EH (cell line): ENCODE measurements around the gene NLRP7.
"Not testable (repeated sequence)": the region's sequence is repeated elsewhere in the genome, so short reads cannot be mapped to it uniquely, and the experiment has no call there.

Experiments used
- DNase-seq: peaks from one replicate; pipeline ENCODE4 v3.0.0-alpha.2; 2015; ENCODE audit warnings: low read depth

The NLRP7 gene

DNA sequence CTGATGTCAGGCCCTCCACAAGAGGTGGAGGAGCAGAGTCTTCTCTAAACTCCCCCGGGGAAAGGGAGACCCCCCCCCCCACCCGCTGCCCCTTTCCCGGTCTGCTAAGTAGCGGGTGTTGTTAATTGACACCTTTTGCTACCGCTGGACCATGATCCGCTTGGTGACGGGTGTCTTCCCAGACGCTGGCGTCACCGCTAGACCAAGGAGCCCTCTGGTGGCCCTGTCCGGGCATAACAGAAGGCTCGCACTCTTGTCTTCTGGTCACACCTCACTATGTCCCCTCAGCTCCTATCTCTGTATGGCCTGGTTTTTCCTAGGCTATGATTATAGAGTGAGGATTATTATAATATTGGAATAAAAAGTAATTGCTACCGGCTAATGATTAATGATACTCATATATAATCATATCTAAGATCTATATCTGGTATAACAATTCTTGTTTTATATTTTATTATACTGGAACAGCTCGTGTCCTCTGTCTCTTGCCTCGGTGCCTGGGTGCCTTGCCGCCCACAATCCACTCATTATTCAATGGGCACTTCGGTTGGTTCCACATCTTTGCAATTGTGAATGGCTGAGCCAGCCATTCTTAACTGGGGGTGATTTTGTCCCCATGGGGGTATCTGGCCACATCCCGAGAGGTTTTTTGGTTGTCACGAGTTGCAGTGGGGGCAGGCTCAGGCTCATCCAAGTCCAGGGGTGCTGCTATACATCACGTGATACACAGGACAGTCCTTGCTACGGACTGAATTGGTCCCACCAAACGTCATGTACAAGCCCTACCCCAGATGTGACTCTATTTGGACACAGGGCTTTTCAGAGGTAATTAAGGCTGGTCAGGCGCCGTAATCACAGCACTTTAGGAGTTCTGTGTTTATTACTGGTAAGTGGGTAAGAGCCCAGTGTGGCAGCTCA, 27.4 kb downstream of the NLRP7 start:
- DNase-seq, result not testable (repeated sequence)

DNA sequence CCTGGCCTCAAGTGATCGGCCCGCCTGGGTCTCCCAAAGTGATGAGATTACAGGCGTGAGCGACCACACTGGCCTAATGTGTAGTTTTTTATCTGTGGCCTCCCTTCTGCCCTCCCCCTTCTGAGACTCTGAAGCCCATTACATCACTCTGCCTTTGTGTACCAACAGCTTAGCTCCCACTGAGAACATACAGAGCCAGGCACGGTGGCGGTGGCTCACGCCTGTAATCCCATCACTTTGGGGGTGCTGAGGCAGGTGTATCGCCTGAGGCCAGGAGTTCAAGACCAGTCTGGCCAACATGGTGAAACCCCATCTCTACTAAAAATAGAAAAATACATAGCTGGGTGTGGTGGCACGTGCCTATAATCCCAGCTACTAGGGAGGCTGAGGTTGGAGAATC, 28.8 kb downstream of the NLRP7 start:
- no peak for DNase-seq

DNA sequence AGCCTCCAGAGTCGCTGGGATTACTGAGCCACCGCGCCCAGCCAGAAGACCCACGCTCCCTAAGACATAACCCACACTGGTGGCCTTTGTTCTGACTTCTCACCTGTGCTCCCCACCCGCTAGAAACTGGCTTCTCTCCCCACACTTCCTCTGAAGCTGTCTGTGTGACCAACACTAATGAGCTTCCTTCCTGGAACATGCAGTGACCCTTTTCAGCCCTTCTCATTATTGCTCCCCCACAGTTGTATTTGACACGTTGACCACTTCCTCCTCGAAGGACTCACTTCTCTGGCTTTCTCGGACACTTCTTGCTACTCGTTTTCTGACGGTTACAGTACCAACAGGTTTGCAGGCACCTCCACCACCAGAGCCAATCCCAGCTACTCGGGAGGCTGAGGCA, 30.5 kb downstream of the NLRP7 start:
- no peak for DNase-seq

DNA sequence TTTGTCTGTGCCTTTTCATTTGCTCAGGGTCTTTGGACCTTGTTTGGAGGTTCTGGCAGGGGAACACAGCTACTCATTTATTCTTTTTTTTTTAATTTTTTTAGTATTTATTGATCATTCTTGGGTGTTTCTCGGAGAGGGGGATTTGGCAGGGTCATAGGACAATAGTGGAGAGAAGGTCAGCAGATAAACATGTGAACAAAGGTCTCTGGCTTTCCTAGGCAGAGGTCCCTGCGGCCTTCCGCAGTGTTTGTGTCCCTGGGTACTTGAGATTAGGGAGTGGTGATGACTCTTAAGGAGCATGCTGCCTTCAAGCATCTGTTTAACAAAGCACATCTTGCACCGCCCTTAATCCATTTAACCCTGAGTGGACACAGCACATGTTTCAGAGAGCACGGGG, 39.4 kb downstream of the NLRP7 start:
- DNase-seq, result not testable (repeated sequence)

DNA sequence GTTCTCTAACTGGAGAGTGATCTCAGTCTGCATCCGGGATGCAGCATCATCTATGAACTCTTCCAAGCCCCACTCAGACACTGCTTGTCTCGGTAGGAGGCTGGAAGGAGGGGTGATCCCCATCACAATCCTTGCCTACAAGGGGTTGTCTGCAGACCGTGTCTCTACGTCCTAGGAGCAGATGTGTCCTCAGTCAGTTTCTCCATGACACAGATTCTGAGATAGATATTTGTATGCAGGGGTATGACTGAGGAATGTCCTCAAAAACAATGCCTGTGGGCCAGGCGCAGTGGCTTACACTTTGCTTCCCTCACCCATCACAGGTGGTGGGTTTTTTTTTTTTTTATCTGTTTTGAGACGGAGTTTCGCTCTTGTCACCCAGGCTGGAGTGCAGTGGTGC, 40.5 kb downstream of the NLRP7 start:
- DNase-seq, result no peak

DNA sequence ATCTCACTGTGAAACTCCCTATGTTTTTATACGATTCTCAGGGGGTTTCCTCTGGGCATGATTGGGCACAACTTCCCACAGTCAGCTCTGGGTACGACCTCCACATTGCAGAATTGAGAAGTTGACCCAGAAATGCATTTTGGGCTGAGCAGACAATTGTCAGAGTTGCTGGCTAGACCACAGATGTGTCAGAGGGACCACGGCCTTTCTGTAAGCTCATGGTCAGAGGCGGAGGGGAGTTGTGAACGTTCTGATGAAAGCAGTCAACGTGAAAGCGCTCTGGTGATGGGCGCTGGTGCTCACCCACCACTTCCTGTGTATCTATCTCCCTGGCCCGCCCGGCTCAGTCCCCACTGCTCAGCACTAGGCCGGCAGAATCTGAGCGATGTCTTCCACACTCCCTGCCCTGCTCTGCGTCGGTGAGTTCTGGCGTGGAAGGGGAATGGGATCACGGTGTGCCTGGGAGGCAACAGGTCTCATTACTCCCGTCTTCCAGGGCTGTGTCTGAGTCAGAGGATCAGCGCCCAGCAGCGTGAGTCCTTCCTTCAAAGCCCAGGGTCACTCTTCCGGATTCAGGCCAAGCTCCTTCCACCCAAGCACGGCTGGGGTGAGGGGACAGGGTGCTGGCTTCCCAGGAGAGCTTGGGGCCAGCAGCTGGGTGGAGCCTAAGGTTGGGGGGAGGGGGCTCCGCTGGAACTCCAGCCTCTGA, 41.4 kb downstream of the NLRP7 start, which contains the start of gene NCR1:
NCR1 (plus strand) TSS at position 346 of the 709 bp plus-strand sequence; CDS start at position 386, 40 bp downstream.
- no peak for DNase-seq

DNA sequence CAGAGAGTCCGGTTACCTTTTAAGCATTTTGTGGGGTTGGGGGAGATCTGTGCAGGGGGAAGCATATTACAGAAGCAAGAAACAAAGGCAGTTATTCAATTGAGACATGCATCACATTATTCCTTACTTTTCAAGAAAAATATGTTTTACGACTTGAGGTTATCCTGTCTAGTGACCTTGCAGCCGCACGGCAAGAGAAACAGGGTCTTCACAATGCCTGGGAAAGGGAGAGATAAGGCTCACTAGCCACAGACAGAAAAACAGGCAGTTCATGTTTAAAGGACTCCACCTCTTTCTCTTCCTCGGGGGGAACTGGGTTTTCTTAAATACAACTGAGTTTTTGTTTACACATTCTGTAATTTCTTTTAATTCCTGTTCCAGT, 41.9 kb downstream of the NLRP7 start:
- no peak for DNase-seq

DNA sequence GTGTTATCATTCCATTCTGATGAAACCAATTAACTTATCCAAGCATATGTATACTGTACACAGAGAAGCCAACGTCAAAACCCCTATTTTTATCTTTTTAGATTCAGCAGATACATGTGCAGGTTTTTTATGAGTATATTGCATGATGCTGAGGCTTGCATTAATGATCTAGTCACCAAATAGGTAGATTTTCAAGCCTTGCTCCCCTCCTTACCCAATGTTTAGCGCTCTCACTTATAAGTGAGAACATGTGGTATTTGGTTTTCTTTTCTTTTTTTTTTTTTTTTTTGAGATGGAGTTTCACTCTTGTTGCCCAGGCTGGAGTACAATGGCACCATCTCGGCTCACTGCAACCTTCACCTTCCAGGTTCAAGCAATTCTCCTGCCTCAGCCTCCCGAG, 43.1 kb downstream of the NLRP7 start:
- DNase-seq, result not testable (repeated sequence)

DNA sequence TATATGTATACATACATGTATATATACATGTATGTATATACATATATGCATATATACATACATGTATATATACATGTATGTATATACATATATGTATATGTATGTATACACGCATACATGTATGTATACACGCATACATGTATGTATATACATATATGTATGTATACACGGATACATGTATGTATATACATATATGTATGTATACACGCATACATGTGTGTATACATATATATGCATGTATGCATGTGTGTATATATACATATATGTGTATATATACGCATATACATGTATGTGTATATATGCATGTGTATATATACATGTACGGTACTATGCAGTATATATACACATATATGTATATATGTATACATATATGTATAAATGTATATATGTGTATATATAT, 44.0 kb downstream of the NLRP7 start:
- DNase-seq, result no peak

DNA sequence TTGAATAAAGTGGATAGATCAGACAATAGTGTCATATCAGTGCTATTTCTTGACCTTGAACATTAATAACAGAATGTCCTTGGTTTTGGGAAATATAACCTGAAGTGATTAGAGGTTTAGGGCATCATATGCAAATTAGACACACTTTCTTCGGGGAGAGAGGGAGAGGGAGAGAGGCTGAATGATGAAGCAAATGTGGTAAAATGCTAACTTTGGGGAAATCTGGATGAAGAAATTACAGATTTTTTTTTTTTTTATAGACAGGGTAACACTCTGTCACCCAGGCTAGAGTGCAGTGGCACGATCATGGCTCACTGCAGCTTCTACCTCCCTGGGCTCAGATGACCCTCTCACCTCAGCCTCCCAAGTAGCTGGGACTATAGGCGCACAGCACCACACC, 45.3 kb downstream of the NLRP7 start:
- DNase-seq, result no peak

DNA sequence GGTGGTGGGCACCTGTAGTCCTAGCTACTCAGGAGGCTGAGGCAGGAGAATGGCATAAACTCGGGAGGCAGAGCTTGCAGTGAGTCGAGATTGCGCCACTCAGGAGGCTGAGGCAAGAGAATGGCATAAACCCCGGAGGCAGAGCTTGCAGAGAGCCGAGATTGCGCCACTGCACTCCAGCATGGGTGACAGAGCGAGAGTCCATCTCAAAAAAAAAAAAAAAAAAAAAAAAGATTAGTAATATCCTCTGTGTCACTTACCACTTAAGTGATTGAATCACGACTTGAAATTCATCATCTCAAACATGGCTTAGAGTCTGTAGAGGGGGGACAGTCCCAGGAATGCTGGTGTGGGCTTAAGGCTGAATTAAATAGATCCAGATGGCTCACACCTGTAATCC, 46.2 kb downstream of the NLRP7 start:
- not testable (repeated sequence) for DNase-seq

DNA sequence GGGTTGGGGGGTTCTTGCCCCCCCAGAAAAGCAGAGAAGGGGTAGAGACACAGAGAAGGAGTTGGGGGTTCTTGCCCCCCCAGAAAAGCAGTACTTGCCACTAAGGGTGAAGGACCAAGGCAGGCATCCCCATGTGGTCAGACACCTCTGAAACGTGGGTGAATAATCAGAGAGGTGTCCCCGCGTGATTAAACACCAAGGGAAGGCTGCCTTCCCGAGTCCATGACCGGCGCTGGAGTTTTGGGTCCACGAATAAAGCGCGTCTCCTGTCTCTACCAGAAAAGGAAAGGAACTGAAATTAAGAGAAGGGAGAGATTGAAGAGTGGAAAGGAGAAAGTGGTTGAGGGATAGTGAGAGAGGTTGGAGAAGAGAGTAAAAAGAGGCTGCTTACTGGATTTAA, 47.7 kb downstream of the NLRP7 start:
- not testable (repeated sequence) for DNase-seq

DNA sequence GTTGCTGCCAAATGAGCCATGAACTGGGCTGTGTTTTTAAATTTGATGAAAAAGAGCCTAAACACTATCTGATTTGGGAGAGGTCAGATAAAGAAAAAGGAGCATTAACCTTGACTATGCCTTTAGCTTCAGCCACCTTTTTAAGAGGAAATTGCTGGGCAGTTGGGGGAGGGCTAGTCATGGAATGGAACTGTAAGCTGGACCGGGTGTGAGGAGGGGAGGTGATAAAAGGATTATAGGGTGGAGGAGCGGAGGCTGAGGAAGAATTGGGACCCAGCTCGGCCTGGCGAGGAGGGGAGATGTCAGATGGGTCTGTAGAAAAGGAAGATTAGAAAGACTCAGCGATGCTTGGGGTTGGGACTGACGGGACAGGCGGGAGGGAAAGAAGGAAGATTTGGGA, 48.6 kb downstream of the NLRP7 start:
- DNase-seq, result not testable (repeated sequence)

DNA sequence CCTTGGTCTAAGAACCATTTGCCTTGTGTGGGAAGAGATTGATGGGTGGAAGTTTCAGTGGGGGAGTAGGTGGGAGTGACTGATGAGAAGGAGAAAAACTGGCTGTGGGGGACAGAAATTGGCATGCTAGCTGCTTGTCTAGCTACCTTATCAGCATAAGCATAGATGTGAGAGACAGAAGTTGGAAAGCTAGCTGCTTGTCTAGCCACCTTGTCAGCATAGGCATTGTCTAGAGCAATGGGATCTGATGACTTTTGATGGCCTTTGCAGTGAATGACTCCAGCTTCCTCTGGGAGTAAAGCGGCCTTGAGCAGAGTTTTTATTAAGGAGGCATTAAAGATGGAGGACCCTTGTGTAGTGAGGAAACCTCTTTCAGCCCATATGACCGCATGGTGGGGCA, 51.3 kb downstream of the NLRP7 start:
- no peak for DNase-seq

DNA sequence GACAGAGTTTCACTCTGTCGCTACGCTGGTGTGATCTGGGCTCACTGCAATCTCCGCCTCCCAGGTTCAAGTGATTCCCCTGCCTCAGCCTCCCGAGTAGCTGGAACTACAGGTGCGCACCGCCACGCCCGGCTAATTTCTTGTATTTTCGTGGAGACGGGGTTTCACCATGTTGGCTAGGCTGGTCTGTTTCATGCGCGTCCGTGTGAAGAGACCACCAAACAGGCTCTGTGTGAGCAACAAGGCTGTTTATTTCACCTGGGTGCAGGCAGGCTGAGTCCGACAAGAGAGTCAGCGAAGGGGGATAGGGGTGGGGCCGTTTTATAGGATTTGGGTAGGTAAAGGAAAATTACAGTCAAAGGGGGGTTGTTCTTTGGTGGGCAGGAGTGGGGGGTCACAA, 53.2 kb downstream of the NLRP7 start:
- DNase-seq, result not testable (repeated sequence)

DNA sequence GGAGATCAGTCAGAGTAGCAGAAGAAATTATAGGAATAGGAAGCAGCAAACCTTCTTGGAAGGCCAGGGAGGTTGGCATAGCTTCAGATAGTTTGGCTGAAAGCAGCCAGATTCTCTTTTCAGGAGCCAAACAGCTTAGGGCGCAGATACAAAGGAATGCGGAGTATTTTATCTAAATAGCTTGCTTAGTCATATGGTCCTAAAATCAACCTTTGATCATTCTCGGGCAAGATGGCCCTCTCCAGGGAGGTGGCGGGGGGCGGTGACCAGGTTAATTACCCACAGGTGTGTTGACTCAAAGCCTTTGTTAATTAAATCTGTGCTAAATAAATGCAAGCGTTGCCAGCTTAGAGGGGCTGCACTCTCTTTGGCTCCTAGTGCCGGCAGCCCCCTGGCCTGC, 53.9 kb downstream of the NLRP7 start:
- DNase-seq, result no peak

DNA sequence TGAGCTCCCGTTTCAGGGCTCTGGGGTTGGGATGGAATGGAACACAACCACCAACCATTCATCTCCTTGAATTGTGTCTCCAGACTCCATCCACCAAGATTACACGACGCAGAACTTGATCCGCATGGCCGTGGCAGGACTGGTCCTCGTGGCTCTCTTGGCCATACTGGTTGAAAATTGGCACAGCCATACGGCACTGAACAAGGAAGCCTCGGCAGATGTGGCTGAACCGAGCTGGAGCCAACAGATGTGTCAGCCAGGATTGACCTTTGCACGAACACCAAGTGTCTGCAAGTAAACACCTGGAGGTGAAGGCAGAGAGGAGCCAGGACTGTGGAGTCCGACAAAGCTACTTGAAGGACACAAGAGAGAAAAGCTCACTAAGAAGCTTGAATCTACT, 57.8 kb downstream of the NLRP7 start:
- no peak for DNase-seq

DNA sequence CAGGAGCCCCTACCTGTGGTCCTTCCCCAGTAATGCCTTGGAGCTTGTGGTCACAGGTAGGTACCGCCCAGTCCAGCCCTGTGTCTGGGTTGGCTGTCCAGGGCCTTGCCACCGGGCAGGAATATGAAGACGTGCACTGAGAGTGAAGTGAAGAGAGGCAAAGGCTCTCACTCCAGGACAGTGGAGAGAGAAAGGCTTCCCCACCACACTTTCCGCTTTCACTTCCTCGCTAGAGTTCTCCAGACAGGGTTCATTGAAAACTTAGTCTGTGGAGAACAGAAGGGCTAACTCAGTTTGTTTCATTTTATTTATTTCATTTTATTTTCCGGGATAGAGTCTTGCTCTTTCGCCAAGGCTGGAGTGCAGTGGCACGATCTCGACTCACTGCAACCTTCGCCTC, 59.1 kb downstream of the NLRP7 start:
- no peak for DNase-seq

DNA sequence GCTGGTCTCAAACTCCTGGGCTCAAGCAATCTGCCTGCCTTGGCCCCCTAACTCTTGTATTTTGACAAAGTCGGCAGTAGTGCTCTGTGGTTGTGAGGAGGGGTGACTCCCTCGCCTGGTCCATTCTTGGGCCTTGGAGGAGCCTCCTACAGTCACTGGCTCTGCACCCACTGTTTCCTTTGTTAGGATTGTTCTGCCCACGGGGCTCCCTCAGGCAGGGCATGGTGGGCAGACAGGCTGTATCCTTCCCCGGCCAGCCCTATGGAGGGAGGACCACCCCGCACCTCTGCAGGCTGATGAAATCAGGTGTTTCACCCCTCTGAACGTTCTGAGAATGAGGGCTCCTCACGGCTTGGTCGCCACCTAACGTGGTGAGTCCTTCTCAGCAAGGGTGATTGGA, 64.1 kb downstream of the NLRP7 start:
- DNase-seq, result no peak

DNA sequence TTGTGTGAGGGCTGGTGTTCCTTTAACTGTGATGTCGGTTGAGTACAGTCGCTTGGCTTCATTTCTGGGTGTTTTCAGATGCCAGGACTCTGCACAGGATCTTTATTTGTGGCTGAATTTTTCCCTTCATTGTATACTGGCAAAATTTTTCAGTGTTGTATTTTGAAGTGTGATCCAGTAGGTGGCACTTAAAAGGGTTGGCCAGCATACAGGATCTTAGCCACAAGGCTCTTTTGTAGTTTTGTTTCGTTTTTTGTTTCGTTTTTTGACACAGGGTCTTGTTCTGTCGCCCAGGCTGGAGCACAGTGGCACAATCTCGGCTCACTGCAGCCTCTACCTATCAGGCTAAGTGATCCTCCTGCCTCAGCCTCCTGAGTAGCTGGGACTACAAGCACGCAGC, 64.6 kb downstream of the NLRP7 start:
- no peak for DNase-seq

DNA sequence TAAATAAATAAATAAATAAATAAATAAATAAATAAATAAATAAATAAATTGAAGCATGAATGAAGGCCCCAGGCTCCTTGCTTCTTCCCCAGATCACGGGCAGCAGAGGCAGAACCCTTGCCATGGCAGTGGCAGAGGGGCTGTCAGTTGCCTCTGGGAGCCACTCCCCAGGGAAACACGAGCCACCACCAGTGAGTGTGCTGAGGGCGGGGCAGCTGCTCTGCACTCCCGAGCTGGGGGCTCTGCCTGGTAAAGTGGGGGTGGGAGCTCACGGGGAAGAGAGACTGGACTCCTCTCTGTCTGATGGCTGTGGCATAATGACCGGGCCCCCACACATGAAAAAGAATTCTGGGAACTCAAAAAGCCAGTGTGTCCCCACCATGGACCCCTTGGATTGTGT, 65.4 kb downstream of the NLRP7 start:
- DNase-seq, result no peak

DNA sequence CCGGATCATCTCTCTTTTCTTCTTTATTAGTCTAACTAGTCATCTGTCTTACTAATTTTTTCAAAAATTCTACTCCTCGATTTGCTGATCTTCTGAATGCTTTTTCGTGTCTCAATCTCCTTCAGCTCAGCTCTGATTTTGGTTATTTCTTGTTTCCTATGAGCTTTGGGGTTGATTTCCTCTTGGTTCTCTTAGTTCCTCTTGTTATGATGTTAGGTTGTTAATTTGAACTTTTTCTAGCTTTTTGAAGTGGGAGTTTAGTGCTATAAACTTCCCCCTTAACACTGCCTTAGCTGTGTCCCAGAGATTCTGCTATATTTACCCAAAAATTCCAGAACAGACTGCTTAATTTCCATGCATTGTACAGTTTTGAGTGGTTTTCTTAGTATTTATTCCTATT, 69.9 kb downstream of the NLRP7 start:
- no peak for DNase-seq

DNA sequence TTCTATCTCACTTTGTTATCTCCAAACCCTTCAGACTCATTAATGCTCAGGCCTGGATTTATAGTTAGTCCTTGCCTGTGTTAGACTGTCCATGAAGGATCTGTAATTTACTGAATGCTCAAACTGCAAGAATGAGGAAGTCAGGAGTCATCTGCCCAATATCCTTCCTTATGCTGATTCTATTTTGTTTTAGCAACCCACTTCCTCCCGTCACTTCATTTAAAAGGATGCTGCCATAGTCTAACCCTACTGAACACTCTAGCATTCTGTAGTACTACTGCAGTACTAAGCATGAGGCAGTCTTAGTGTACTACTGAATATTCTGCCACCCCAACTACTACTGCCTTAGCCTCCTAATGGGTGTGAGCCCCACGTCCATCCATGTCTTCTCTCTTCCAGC, 71.8 kb downstream of the NLRP7 start:
- DNase-seq, result no peak
